IMR-90 (cell line): ENCODE data around the gene OCLN.

ENCODE experiments used
- FOS ChIP-seq: fragments of 150-350 bp; IDR thresholded peaks from 2 replicates; pipeline ENCODE4 v1.6.1; 2016; ENCODE audit warnings: low read depth, low read length
- MAZ ChIP-seq: IDR thresholded peaks from 2 replicates; pipeline ENCODE4 v1.6.1; 2012; ENCODE audit warnings: low read depth, mild to moderate bottlenecking, low read length, improper control_type of control experiment, moderate library complexity, borderline replicate concordance
- MXI1 ChIP-seq: IDR thresholded peaks from 2 replicates; pipeline ENCODE4 v1.6.1; 2012; ENCODE audit warnings: low read depth, mild to moderate bottlenecking, low read length, moderate library complexity, borderline replicate concordance
- POLR2A ChIP-seq: IDR thresholded peaks from 2 replicates; pipeline ENCODE4 v1.6.1; 2012; ENCODE audit warnings: mild to moderate bottlenecking, low read depth, low read length
- RAD21 ChIP-seq: IDR thresholded peaks from 2 replicates; pipeline ENCODE4 v1.6.1; 2012; ENCODE audit warnings: low read length, improper control_type of control experiment
- RCOR1 ChIP-seq: IDR thresholded peaks from 2 replicates; pipeline ENCODE4 v1.6.1; 2012; ENCODE audit warnings: mild to moderate bottlenecking, low read length, improper control_type of control experiment; ENCODE audit not compliant: insufficient replicate concordance
- RFX5 ChIP-seq: IDR thresholded peaks from 2 replicates; pipeline ENCODE4 v1.8.0; 2012; ENCODE audit warnings: low read depth, mild to moderate bottlenecking, low read length, moderate library complexity
- SMC3 ChIP-seq: fragments of 150-350 bp; IDR thresholded peaks from 2 replicates; pipeline ENCODE4 v1.6.1; 2016; ENCODE audit warnings: low read depth, mild to moderate bottlenecking, antibody characterized with exemption, low read length, moderate library complexity
- TF ChIP-seq, protein P1 (sequence below): conservative IDR thresholded peaks from 2 replicates; pipeline ENCODE4 v1.5.1; 2012; ENCODE audit warnings: mild to moderate bottlenecking, low read depth, low read length, improper control_type of control experiment
- TF ChIP-seq, protein P2 (sequence below): fragments of 150-350 bp; IDR thresholded peaks from 2 replicates; pipeline ENCODE4 v1.6.1; 2017; ENCODE audit warnings: mild to moderate bottlenecking, antibody characterized with exemption, low read length, low read depth

DNA sequence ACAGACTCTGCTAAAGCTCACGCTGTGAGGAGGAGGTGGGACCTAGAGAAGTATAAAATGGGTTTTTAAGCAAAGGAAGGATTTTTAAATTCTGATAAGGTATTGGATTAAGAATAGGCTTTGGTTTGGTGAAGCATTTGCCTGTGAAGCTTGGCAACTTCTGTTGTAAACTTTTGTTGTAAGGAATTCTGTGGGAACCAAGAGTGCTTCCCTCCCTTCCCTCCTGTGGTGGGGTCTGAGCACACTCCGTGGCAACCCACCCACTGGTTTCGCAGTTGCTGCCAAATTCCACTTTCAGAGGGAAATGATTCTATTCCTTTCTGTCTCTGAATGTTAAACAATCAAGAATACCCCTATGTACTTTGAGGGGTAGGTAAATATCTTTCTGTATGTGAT is 38.8 kb downstream of the OCLN start:
- TF ChIP-seq, protein P1, sequence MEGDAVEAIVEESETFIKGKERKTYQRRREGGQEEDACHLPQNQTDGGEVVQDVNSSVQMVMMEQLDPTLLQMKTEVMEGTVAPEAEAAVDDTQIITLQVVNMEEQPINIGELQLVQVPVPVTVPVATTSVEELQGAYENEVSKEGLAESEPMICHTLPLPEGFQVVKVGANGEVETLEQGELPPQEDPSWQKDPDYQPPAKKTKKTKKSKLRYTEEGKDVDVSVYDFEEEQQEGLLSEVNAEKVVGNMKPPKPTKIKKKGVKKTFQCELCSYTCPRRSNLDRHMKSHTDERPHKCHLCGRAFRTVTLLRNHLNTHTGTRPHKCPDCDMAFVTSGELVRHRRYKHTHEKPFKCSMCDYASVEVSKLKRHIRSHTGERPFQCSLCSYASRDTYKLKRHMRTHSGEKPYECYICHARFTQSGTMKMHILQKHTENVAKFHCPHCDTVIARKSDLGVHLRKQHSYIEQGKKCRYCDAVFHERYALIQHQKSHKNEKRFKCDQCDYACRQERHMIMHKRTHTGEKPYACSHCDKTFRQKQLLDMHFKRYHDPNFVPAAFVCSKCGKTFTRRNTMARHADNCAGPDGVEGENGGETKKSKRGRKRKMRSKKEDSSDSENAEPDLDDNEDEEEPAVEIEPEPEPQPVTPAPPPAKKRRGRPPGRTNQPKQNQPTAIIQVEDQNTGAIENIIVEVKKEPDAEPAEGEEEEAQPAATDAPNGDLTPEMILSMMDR, result no peak
- no peak for TF ChIP-seq POLR2A
- no peak for TF ChIP-seq MAZ
- TF ChIP-seq RCOR1, result no peak
- no peak for TF ChIP-seq RAD21
- no peak for TF ChIP-seq RFX5
- TF ChIP-seq, protein P2, sequence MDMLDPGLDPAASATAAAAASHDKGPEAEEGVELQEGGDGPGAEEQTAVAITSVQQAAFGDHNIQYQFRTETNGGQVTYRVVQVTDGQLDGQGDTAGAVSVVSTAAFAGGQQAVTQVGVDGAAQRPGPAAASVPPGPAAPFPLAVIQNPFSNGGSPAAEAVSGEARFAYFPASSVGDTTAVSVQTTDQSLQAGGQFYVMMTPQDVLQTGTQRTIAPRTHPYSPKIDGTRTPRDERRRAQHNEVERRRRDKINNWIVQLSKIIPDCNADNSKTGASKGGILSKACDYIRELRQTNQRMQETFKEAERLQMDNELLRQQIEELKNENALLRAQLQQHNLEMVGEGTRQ, result no peak
- TF ChIP-seq MXI1, result no peak
- no peak for TF ChIP-seq SMC3
- TF ChIP-seq FOS, result no peak
